NCI-H2227 treated with DMSO at 0.1 percent for 48 hours (cell line): ENCODE results near the gene ZNF555.
"Not testable (repeated sequence)": the region's sequence is repeated elsewhere in the genome, so short reads cannot be mapped to it uniquely, and the experiment has no call there.

Experiments used
- DNase-seq: peaks from one replicate; lab custom pipeline; 2025; lab: John Stamatoyannopoulos, UW

ZNF555 gene

GRCh38 chr19:2867025-2867991 is 26.0 kb downstream of the ZNF555 start, which contains the start of gene ZNF556:
TSS of gene ZNF556 (plus strand) at chr19:2867335. CDS start at chr19:2867422, 87 bp downstream.
- DNase-seq, result peak; percentile 33

GRCh38 chr19:2869618-2870017 is 28.3 kb downstream of the ZNF555 start:
- DNase-seq, result no peak

- DNase-seq, result not testable (repeated sequence)
Observed at GRCh38 chr19:2872175-2872574, 30.9 kb downstream of the ZNF555 start.

- DNase-seq, result no peak
Observed at GRCh38 chr19:2877398-2878331, 36.4 kb downstream of the ZNF555 start.

- no peak for DNase-seq
Observed at GRCh38 chr19:2883686-2884439, 42.6 kb downstream of the ZNF555 start.

GRCh38 chr19:2885736-2886135 is 44.5 kb downstream of the ZNF555 start:
- no peak for DNase-seq

- DNase-seq, result peak; percentile 70
Observed at GRCh38 chr19:2887391-2887914, 46.2 kb downstream of the ZNF555 start.

GRCh38 chr19:2888731-2889224 is 47.5 kb downstream of the ZNF555 start:
- no peak for DNase-seq

GRCh38 chr19:2890531-2890930 is 49.3 kb downstream of the ZNF555 start:
- DNase-seq, result not testable (repeated sequence)

GRCh38 chr19:2896694-2897093 is 55.4 kb downstream of the ZNF555 start:
- DNase-seq, result no peak

GRCh38 chr19:2900296-2901252 is 59.3 kb downstream of the ZNF555 start, which contains the start of gene ZNF57:
TSS of gene ZNF57 (plus strand) at chr19:2900928. CDS start at chr19:2901046, 118 bp downstream.
- DNase-seq, result peak; percentile 94

GRCh38 chr19:2902590-2903218 is 61.4 kb downstream of the ZNF555 start:
- DNase-seq, result no peak

GRCh38 chr19:2903326-2903725 is 62.1 kb downstream of the ZNF555 start:
- DNase-seq, result not testable (repeated sequence)

GRCh38 chr19:2905918-2906519 is 64.7 kb downstream of the ZNF555 start:
- DNase-seq, result no peak

GRCh38 chr19:2906631-2907195 is 65.4 kb downstream of the ZNF555 start:
- no peak for DNase-seq
